KMS-11 (cell line): ENCODE results near the gene INPP5D.

Source experiments
- H2AFZ ChIP-seq: fragments of 200-600 bp; sonication (generic); 2 replicates; pipeline ENCODE4 v1.6.1; 2016; ENCODE audit warnings: antibody characterized with exemption, mixed run types, low read depth
- H3K27ac ChIP-seq: fragments of 200-600 bp; sonication (generic); 2 replicates; pipeline ENCODE4 v1.6.1; 2016; ENCODE audit warnings: mild to moderate bottlenecking, mixed run types
- H3K27me3 ChIP-seq: fragments of 200-600 bp; sonication (generic); 2 replicates; pipeline ENCODE4 v1.6.1; 2017; ENCODE audit warnings: mild to moderate bottlenecking, low read depth, mixed run types, moderate library complexity; ENCODE audit not compliant: insufficient read depth
- H3K36me3 ChIP-seq: fragments of 200-600 bp; sonication (generic); 2 replicates; pipeline ENCODE4 v1.6.1; 2017; ENCODE audit warnings: mild to moderate bottlenecking, mixed run types; ENCODE audit not compliant: insufficient read depth
- H3K4me1 ChIP-seq: fragments of 200-600 bp; sonication (generic); 2 replicates; pipeline ENCODE4 v1.6.1; 2016; ENCODE audit warnings: mild to moderate bottlenecking, low read depth, mixed run types; ENCODE audit not compliant: poor library complexity, severe bottlenecking
- H3K4me2 ChIP-seq: fragments of 200-600 bp; sonication (generic); 2 replicates; pipeline ENCODE4 v1.7.0; 2016; ENCODE audit warnings: mild to moderate bottlenecking, mixed run types
- H3K4me3 ChIP-seq: fragments of 200-600 bp; sonication (generic); IDR thresholded peaks from 2 replicates; pipeline ENCODE4 v1.6.1; 2017; ENCODE audit warnings: low read depth, low read length, mixed read lengths; ENCODE audit not compliant: insufficient read depth
- H3K79me2 ChIP-seq: fragments of 200-600 bp; sonication (generic); 2 replicates; pipeline ENCODE4 v1.6.1; 2016; ENCODE audit warnings: low read depth, mixed run types; ENCODE audit not compliant: insufficient read depth
- H3K9ac ChIP-seq: fragments of 200-600 bp; sonication (generic); 2 replicates; pipeline ENCODE4 v1.6.1; 2016; ENCODE audit warnings: mild to moderate bottlenecking, mixed run types
- H4K20me1 ChIP-seq: fragments of 200-600 bp; sonication (generic); 2 replicates; pipeline ENCODE4 v1.6.1; 2016; ENCODE audit warnings: mild to moderate bottlenecking, mixed run types; ENCODE audit not compliant: insufficient read depth
- TF ChIP-seq, protein P1 (sequence below): fragments of 200-600 bp; sonication (generic); conservative IDR thresholded peaks from 2 replicates; pipeline ENCODE4 v1.6.1; 2017; ENCODE audit warnings: low read depth, mild to moderate bottlenecking, antibody characterized with exemption, low read length, moderate library complexity, mixed read lengths

The INPP5D gene

GRCh38 chr2:233247744-233248143 lies 187.6 kb downstream of the INPP5D start:
- Histone ChIP-seq H3K4me2 (no peak overlapping the region), H2AFZ (no peak overlapping the region), H3K27ac (no peak overlapping the region)

GRCh38 chr2:233248999-233249398 lies 188.9 kb downstream of the INPP5D start:
- H3K27me3 ChIP-seq = no peaks in the 10 kb centered on the region
- no peak overlapping the region for H2AFZ ChIP-seq
- 0 out of 2 replicates have a peak, but pooled peaks cover 1% of the 10 kb centered on the region for H4K20me1 ChIP-seq
- H3K36me3 ChIP-seq = no peaks in the 10 kb centered on the region
- H3K4me1 ChIP-seq = peaks cover 18% of the 10 kb centered on the region
- no peak overlapping the region for H3K4me2 ChIP-seq
- no peak overlapping the region for H3K27ac ChIP-seq
- TF ChIP-seq, protein P1, sequence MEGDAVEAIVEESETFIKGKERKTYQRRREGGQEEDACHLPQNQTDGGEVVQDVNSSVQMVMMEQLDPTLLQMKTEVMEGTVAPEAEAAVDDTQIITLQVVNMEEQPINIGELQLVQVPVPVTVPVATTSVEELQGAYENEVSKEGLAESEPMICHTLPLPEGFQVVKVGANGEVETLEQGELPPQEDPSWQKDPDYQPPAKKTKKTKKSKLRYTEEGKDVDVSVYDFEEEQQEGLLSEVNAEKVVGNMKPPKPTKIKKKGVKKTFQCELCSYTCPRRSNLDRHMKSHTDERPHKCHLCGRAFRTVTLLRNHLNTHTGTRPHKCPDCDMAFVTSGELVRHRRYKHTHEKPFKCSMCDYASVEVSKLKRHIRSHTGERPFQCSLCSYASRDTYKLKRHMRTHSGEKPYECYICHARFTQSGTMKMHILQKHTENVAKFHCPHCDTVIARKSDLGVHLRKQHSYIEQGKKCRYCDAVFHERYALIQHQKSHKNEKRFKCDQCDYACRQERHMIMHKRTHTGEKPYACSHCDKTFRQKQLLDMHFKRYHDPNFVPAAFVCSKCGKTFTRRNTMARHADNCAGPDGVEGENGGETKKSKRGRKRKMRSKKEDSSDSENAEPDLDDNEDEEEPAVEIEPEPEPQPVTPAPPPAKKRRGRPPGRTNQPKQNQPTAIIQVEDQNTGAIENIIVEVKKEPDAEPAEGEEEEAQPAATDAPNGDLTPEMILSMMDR = no peak
- peaks cover 24% of the 10 kb centered on the region for H3K79me2 ChIP-seq
- no peak overlapping the region for H3K4me3 ChIP-seq
- no peak overlapping the region for H3K9ac ChIP-seq

More at GRCh38 chr2:233247744-233248143, 187.6 kb downstream of the INPP5D start:
- H3K4me3 ChIP-seq = no peak overlapping the region
- no peaks in the 10 kb centered on the region for H4K20me1 ChIP-seq
- peaks cover 12% of the 10 kb centered on the region for H3K79me2 ChIP-seq
- peaks cover 6% of the 10 kb centered on the region for H3K4me1 ChIP-seq
- no peaks in the 10 kb centered on the region for H3K27me3 ChIP-seq
- H3K9ac ChIP-seq = no peak overlapping the region
- no peaks in the 10 kb centered on the region for H3K36me3 ChIP-seq
- TF ChIP-seq, protein P1 = no peak

DNA sequence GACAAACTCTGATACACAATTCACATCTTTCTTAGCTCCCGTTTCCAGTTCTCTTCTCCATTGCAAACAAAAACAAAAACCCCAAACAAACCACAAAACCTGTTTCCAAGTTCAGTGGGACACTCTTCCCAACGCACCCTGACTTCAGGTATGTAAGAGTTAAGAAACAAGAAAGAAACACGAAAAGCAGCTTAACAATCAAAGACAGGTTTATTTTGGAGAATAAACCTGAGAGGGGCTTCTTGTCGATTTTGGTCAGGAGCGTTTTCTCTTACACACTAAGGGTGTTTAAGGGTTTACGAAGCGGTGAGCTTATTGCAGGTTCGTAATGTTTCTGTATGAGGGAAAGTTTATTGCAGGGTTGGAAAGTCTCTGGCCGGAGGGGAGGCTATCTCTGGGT lies 190.4 kb downstream of the INPP5D start:
- Histone ChIP-seq H3K27me3 (no peaks in the 10 kb centered on the region), H2AFZ (peak overlapping the region; percentile 92), H3K27ac (no peak overlapping the region), H3K9ac (no peak overlapping the region), H3K4me1 (peaks cover 18% of the 10 kb centered on the region), H4K20me1 (0 out of 2 replicates have a peak, but pooled peaks cover 7% of the 10 kb centered on the region), H3K79me2 (peaks cover 40% of the 10 kb centered on the region), H3K36me3 (no peaks in the 10 kb centered on the region; the same call in 1 of the 2 replicates), H3K4me3 (no peak overlapping the region), H3K4me2 (no peak overlapping the region)
- TF ChIP-seq, protein P1 = no peak

GRCh38 chr2:233250985-233251305 lies 190.8 kb downstream of the INPP5D start:
- 0 out of 2 replicates have a peak, but pooled peaks cover 7% of the 10 kb centered on the region for H4K20me1 ChIP-seq
- peak overlapping the region; percentile 33 for H3K27ac ChIP-seq
- peaks cover 18% of the 10 kb centered on the region for H3K4me1 ChIP-seq
- no peaks in the 10 kb centered on the region for H3K27me3 ChIP-seq
- peak overlapping the region; percentile 38 for H3K4me2 ChIP-seq
- peak overlapping the region; percentile 92 for H2AFZ ChIP-seq
- H3K79me2 ChIP-seq = peaks cover 44% of the 10 kb centered on the region
- H3K36me3 ChIP-seq = no peaks in the 10 kb centered on the region; the same call in 1 of the 2 replicates
- TF ChIP-seq, protein P1 = no peak
- H3K9ac ChIP-seq = peak overlapping the region; percentile 11; the same call in 1 of the 2 replicates
- no peak overlapping the region for H3K4me3 ChIP-seq
